ENCODE data around the gene CCDC32. TPM values are rescaled to one million over a fixed set of nuclear protein-coding genes. Genes with fewer than 3 reads are reported as not detected.

The CCDC32 gene
- 11.9 and 20.7 TPM in 2 replicates for total RNA-seq

- peak within 1 kb of the TSS; percentile 90 for H3K4me3 ChIP-seq (ENCODE audit: low read depth, low read length)
- DNase-seq (ENCODE audit: low read depth): peak; percentile 99
- TF ChIP-seq CTCF (IDR thresholded peaks at IDR 0.05; ENCODE audit: insufficient read depth, low read depth, low read length): no peak
Measured at GRCh38 chr15:40564591-40565332, at the start of gene CCDC32. TSS of gene CCDC32 (minus strand) at chr15:40565042. CDS start at chr15:40563015, 2,027 bp downstream.

GRCh38 chr15:40613080-40613479 is 48.2 kb upstream of the CCDC32 start:
- TF ChIP-seq CTCF (IDR thresholded peaks at IDR 0.05; ENCODE audit: insufficient read depth, low read depth, low read length): no peak
- no peak overlapping the region for H3K4me3 ChIP-seq (ENCODE audit: low read depth, low read length)
- DNase-seq (ENCODE audit: low read depth): no peak

GRCh38 chr15:40603935-40604334 is 39.1 kb upstream of the CCDC32 start:
- DNase-seq (ENCODE audit: low read depth): no peak
- no peak overlapping the region for H3K4me3 ChIP-seq (ENCODE audit: low read depth, low read length)
- TF ChIP-seq CTCF (IDR thresholded peaks at IDR 0.05; ENCODE audit: insufficient read depth, low read depth, low read length): no peak

GRCh38 chr15:40600956-40601355 is 36.1 kb upstream of the CCDC32 start:
- no peak overlapping the region for H3K4me3 ChIP-seq (ENCODE audit: low read depth, low read length)
- TF ChIP-seq CTCF (IDR thresholded peaks at IDR 0.05; ENCODE audit: insufficient read depth, low read depth, low read length): no peak
- DNase-seq (ENCODE audit: low read depth): peak; percentile 12

- TF ChIP-seq CTCF (IDR thresholded peaks at IDR 0.05; ENCODE audit: insufficient read depth, low read depth, low read length): no peak
- no peak overlapping the region for H3K4me3 ChIP-seq (ENCODE audit: low read depth, low read length)
- DNase-seq (ENCODE audit: low read depth): no peak
Measured at GRCh38 chr15:40598672-40599071, 33.8 kb upstream of the CCDC32 start.

- peak; percentile 23 for DNase-seq (ENCODE audit: low read depth)
- TF ChIP-seq CTCF (IDR thresholded peaks at IDR 0.05; ENCODE audit: insufficient read depth, low read depth, low read length): no peak
- no peak overlapping the region for H3K4me3 ChIP-seq (ENCODE audit: low read depth, low read length)
Measured at GRCh38 chr15:40598126-40598525, 33.3 kb upstream of the CCDC32 start.

- DNase-seq (ENCODE audit: low read depth): no peak
- no peak for TF ChIP-seq CTCF (IDR thresholded peaks at IDR 0.05; ENCODE audit: insufficient read depth, low read depth, low read length)
- H3K4me3 ChIP-seq (ENCODE audit: low read depth, low read length): no peak overlapping the region
Measured at GRCh38 chr15:40597024-40597423, 32.2 kb upstream of the CCDC32 start.
